Middle frontal gyrus (tissue), 1 donor: Measurements from ENCODE around the gene LMCD1.

Experiments
- DNase-seq: peaks from one replicate; pipeline ENCODE4 v3.0.0-alpha.2; 2015; ENCODE audit warnings: low spot score; ENCODE audit errors: extremely low spot score

Gene LMCD1

DNA sequence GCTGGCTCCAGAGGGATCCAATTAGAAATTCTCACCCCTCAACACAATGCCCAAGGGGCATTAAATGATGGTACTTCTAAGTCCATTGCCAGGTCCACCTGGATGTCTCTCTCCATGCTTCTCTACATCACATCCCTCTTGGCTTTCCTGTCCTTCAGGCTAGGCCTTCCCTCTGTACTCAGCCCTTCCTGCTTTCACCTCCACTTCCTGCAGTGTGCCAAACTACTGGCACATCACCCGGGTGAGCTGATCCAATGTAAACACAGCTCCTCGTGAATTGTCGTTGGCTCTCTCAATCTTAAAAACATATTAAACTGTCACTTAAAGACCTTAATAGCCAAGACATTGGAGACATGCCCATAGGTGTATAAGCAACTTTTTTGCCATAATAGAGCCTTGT lies 4.0 kb downstream of the LMCD1 start:
- no peak for DNase-seq

DNA sequence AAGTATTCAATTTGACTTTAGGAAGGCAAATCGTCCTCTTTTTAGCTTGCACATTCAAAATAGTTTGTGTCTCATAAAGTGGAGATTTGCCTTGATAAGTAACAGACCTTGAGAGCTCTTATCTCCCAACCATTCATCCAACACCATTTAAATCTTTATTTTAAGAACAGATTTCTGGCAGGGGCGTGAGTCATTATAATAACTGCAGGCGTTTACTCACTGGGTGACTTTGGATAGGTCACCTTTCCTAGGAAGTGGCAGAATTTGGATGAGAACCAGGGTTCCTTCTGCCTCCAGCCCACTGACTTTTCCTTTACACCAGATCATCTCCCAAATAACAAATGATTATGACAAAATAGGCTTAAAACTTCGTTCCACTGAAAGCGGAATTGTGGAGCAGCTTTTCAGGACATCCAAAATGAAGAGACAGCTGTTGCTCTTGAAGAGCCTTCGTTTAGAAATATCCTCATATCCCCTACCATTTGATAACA lies 5.0 kb downstream of the LMCD1 start:
- no peak for DNase-seq

GRCh38 chr3:8507496-8507895 lies 5.9 kb downstream of the LMCD1 start:
- no peak for DNase-seq

DNA sequence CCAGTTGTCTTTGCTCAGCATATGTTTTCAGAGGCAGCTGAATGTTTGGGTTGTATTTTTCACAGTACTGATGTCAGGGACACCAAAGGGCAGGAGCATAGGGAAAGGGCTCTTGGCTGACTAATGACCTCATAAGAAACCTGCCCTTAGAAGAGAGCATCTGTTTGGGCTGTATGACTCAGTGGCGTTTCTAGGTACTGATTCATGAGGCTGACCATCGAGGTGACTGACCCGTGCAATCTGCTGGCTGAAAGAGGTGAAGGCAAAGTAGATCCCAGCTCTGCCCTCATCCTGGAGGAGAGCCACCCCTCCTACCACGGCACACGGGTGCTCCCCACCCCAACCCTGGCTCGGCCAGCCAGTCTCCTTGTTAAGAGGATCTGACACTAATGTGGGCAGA lies 8.3 kb downstream of the LMCD1 start:
- no peak for DNase-seq

DNA sequence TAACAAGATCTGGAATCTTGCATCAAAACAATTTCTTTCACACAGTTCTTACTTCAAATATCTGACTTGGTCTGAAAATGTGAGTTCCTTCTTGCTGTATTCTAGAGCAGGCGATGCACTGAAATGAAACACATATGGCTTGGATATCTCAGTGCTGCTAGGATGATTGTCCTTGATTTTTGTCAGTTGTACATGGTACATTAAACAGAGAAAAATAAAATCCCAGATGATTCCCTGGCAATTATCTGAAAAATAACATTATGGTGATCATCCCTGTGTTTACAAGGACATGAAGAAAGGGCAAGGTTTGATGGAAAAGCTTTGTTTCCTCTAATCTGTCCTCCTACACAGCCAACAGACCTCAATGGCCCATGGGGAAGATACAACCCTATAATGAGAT lies 10.6 kb downstream of the LMCD1 start:
- DNase-seq = no peak

DNA sequence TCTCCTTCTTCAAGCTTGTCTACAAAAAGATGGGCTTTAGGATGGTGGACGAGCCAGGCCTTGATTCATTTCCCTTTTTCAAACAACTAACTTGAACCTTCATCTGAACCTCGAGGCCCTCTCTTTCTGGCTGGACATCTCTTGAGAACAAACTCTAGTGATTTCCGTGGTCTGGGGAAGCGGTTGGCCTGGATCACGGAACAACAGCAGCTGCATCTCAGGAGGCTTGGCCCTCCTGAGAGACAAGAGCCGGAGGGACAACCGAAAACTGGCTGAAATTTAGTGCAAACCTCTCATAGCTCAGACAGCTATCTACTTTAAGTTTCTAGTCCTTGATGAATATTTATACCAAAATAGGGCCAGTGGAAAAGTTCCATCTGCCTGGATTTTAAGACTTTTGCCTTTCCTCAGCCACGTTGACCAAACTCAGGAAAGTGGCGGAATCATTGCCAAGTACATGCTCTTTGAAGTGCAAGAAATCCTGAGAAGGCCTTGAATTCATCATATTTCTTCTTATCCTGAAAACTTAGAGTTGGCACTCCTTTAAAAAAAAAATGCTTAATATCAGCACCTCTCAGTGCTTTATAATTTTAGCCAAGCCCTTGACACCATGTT lies 14.5 kb downstream of the LMCD1 start:
- no peak for DNase-seq

GRCh38 chr3:8516783-8517182 lies 15.2 kb downstream of the LMCD1 start:
- DNase-seq = no peak

DNA sequence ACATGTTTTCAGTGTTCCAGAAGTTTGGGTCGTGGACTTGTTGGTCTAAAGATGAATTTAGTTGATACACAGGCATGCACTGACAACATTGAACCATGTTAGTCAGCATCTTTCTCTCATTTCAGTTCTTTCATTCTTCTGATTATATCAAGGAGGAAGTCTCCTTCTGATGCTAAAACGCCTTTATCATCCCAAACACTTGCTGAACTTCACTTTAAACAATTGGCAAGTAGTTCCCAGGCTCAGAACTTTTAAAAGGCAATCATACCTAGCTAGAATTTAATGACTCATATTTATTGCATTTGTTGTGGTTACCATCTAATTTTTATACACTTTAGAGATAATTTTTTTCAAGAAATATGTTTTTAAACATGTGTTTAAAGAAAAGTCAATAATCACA lies 15.9 kb downstream of the LMCD1 start:
- DNase-seq = no peak

- no peak for DNase-seq
These were observed 16.5 kb downstream of the LMCD1 start for GRCh38 chr3:8518138-8518537.

DNA sequence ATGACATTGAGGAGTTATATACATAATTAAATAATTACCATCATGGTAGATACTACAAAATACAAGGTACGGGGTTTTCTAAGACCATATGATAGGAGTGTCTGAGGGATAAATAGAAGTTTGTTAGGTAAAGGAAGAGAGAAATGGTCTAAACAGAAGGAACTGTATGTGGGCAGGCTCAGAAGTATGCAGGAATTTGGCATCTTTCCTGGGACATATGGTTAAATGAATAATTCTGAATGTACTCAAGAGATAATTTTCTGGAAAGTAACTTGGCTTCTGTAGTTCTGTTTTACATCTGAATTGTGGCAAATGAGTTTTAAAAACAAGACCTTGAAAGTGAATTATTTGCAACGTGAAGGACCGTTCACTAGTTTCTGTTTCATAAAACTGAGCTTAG lies 17.5 kb downstream of the LMCD1 start:
- DNase-seq = no peak

- no peak for DNase-seq
These were observed 18.3 kb downstream of the LMCD1 start for GRCh38 chr3:8519774-8520448.

DNA sequence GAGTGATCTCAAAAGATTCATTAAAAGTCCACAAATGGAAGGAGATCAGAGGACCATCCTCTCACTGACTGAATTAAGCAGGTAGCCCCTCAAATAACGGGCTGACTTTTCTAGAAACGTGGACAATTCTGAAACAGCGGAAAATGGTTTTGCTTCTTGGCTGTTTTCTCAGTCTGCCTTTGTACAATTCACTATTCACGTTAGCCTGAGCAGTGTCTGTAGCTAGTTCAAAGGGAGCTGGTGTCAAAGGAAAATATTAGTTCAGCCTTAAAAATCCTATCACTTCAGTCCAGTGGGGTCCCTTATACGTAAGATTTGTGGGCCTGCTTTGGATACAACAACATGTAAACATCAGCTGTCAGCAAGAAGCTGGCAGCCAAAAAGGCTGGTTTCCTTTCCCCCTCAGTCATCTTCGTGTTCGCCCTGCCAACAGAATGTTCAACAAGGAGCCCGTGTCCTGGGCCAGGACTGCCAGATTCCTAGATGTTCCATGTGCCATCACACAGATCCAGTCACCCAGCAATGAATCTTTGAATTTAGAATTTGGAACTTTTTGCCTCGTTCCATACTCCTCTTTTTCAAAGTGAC lies 19.3 kb downstream of the LMCD1 start:
- no peak for DNase-seq

DNA sequence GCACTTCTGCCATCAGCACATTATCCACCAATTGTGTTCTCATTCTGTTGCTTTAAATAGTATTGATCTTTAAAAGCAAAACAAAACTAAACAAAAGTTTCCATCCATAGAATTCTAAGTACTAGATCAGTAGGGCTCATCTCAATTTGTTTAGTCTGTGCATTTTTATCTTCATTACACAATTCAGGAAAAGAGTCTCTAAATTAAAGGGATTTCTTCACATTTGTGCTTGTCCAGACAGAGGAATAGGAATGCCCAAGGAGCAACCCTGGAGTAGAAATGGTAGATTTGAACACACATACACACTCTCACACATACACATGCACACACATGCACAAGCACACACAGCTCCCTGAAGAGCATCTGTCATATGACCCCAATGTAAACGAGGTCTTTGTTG lies 21.4 kb downstream of the LMCD1 start:
- DNase-seq = no peak

GRCh38 chr3:8524249-8524648 lies 22.6 kb downstream of the LMCD1 start:
- no peak for DNase-seq

- no peak for DNase-seq
These were observed 23.2 kb downstream of the LMCD1 start for GRCh38 chr3:8524656-8525399.

DNA sequence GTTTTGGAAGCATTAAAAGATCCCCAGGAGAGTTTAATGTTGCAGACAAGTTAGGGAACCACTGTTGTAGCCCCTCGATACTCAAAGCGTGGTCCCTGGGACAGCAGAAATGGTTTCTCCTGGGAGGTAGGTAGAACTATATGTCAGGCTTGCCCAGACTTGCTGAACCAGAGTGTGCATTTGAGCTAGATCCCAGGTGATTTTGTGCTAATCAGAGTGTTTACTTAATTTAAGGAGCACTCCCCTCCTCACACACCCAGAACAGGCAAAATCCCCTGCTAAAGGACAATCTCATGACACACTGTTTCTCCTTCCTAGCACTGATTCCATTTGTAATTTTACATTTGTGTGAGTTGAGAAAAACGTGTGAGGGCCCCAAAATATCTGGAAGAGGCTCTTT lies 24.3 kb downstream of the LMCD1 start:
- no peak for DNase-seq

DNA sequence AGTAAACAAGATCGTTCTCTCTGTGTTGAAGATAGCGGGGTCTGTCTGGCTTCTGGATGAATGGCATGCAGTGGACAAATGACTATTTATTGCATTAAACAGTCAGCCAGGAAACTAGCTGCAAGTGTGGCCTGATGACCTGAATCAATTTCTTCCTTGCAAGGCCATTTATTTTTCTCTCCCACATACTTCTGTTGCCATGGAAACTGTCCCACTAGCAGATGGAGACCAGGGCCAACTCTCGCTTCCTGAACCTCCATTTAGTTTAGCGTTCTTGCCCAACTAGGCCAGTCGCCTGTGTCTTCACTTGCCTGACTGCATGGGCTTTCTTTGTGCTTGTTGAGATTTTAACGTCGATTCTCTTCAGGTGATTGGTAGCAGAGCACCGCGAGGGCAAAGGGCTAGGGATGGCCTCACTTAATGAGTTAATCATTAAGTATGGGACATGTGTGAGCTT lies 27.6 kb downstream of the LMCD1 start:
- DNase-seq = peak; percentile 16

GRCh38 chr3:8529738-8530525 lies 28.3 kb downstream of the LMCD1 start:
- DNase-seq = no peak

DNA sequence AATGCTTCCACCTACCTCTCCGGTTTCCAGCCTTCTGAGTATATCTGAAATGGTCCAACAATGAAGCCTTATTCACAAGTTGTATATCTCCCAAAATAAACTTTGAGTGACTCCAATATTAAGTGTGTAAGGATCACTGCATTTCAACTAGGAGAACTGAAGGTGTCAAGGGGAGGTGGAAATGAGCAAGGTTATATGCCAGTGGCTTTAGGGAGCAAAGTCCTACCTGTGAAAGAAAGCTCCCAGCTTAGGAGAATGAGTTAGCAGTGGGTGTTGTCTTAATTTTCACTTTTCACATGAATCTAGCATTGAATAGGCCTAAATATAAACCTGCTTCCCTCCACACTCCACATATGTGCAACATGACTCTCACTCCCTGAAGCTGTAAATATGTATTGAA lies 29.0 kb downstream of the LMCD1 start:
- DNase-seq = no peak

GRCh38 chr3:8532251-8532871 lies 30.7 kb downstream of the LMCD1 start:
- DNase-seq = no peak
